ENCODE measurements around the gene SHBG.
A peak's percentile ranks its signal among the peaks of the same experiment; 100 is the strongest.
"Not testable (repeated sequence)": the region's sequence is repeated elsewhere in the genome, so short reads cannot be mapped to it uniquely, and the experiment has no call there.

SHBG gene

GRCh38 chr17:7629939-7630571 lies at the start of gene SHBG:
Gene SHBG (plus strand): TSS chr17:7630135. CDS start chr17:7630173, 38 bp downstream.
- DNase-seq (ENCODE audit: low read depth in 2 of 2) = no peak

- DNase-seq (ENCODE audit: low read depth in 2 of 2) = no peak
Observed at GRCh38 chr17:7580604-7581575, 49.0 kb upstream of the SHBG start.

- no peak for DNase-seq (ENCODE audit: low read depth in 2 of 2)
Observed at GRCh38 chr17:7582396-7583252, 47.3 kb upstream of the SHBG start.

GRCh38 chr17:7583253-7584109 lies 46.5 kb upstream of the SHBG start, which contains the start of gene MPDU1:
Gene MPDU1 (plus strand): TSS chr17:7583852. CDS start chr17:7583863, 11 bp downstream.
- peak; percentile 91 for DNase-seq (ENCODE audit: low read depth in 2 of 2)

GRCh38 chr17:7586673-7587419 lies 43.1 kb upstream of the SHBG start:
- no peak for DNase-seq (ENCODE audit: low read depth in 2 of 2)

GRCh38 chr17:7587420-7588151 lies 42.3 kb upstream of the SHBG start:
- no peak for DNase-seq (ENCODE audit: low read depth in 2 of 2)

- DNase-seq (ENCODE audit: low read depth in 2 of 2) = no peak
Observed at GRCh38 chr17:7588553-7589203, 41.3 kb upstream of the SHBG start.

GRCh38 chr17:7589204-7589868 lies 40.6 kb upstream of the SHBG start:
- peak; percentile 46 to 49 for DNase-seq (ENCODE audit: low read depth in 2 of 2)

- no peak for DNase-seq (ENCODE audit: low read depth in 2 of 2)
Observed at GRCh38 chr17:7589891-7590691, 39.8 kb upstream of the SHBG start, which contains the start of gene SOX15. Gene SOX15 (minus strand): TSS chr17:7590094. CDS start chr17:7589676, 418 bp downstream.

- DNase-seq (ENCODE audit: low read depth in 2 of 2) = no peak
Observed at GRCh38 chr17:7590743-7591142, 39.2 kb upstream of the SHBG start.

GRCh38 chr17:7591596-7591995 lies 38.3 kb upstream of the SHBG start:
- no peak for DNase-seq (ENCODE audit: low read depth in 2 of 2)

GRCh38 chr17:7592422-7593021 lies 37.4 kb upstream of the SHBG start:
- no peak for DNase-seq (ENCODE audit: low read depth in 2 of 2)

- DNase-seq (ENCODE audit: low read depth in 2 of 2) = no peak
Observed at GRCh38 chr17:7593296-7593695, 36.6 kb upstream of the SHBG start.

- not testable (repeated sequence) for DNase-seq (ENCODE audit: low read depth in 2 of 2)
Observed at GRCh38 chr17:7597561-7597960, 32.4 kb upstream of the SHBG start.

GRCh38 chr17:7606280-7606679 lies 23.7 kb upstream of the SHBG start:
- no peak for DNase-seq (ENCODE audit: low read depth in 2 of 2)

- DNase-seq (ENCODE audit: low read depth in 2 of 2) = no peak
Observed at GRCh38 chr17:7610641-7611040, 19.3 kb upstream of the SHBG start.

Data from stimulated activated CD4-positive, alpha-beta T cell treated with anti-CD3 and anti-CD28 coated beads, Interleukin-12 subunit alpha, Interleukin-12 subunit beta, amount 100 ng/mL, for 24 hours (primary cell).